Suprapubic skin (tissue), 4 donors: ENCODE data around the gene ECD.

ENCODE experiments used
- EP300 ChIP-seq: sonication (generic); formaldehyde crosslinking; IDR thresholded peaks from one replicate; pipeline ENCODE4 v1.6.1; 2017; ENCODE audit warnings: antibody characterized with exemption
- POLR2A ChIP-seq, 2 donors: fragments of 450-650 bp; IDR thresholded peaks; one replicate each; pipeline ENCODE4 v1.6.1; 2017; ENCODE audit warnings: antibody characterized with exemption in 2 of 2, mild to moderate bottlenecking in 2 of 2, moderate library complexity in 2 of 2
- POLR2AphosphoS5 ChIP-seq, 3 donors: sonication (generic); formaldehyde crosslinking; IDR thresholded peaks; one replicate each; pipeline ENCODE4 v1.6.1; 2017; ENCODE audit warnings: antibody characterized with exemption in 3 of 3
- TF ChIP-seq, protein P1 (sequence below), 2 donors: fragments of 200-600 bp in 1 of 2; fragments of 450-650 bp in 1 of 2; sonication (generic) in 1 of 2; IDR thresholded peaks; one replicate each; pipeline ENCODE4 v1.5.1; 2016 to 2019; ENCODE audit warnings: antibody characterized with exemption in 2 of 2, mild to moderate bottlenecking in 1 of 2, moderate library complexity in 1 of 2

DNA sequence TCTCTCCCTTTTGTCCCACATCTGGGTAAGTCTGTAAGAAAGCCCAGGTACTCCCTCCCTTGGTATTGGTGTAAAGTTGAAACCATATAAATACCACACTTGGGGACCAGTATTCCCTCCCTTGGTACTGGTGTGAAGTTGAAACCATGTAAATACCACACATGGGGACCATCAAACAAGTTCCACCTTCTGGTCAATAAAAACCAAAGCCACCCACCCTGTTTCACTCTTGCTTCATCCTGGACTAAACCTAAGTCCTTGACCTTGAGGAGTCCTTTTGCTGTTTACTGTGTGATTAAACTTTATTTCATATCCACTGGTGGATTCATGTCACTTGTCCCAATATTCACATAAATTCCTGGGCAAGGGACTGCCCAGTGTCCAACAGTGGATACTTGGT lies 79.5 kb downstream of the ECD start:
- TF ChIP-seq, protein P1, sequence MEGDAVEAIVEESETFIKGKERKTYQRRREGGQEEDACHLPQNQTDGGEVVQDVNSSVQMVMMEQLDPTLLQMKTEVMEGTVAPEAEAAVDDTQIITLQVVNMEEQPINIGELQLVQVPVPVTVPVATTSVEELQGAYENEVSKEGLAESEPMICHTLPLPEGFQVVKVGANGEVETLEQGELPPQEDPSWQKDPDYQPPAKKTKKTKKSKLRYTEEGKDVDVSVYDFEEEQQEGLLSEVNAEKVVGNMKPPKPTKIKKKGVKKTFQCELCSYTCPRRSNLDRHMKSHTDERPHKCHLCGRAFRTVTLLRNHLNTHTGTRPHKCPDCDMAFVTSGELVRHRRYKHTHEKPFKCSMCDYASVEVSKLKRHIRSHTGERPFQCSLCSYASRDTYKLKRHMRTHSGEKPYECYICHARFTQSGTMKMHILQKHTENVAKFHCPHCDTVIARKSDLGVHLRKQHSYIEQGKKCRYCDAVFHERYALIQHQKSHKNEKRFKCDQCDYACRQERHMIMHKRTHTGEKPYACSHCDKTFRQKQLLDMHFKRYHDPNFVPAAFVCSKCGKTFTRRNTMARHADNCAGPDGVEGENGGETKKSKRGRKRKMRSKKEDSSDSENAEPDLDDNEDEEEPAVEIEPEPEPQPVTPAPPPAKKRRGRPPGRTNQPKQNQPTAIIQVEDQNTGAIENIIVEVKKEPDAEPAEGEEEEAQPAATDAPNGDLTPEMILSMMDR (IDR thresholded peaks at IDR 0.05): no peak
- TF ChIP-seq EP300 (no peak), POLR2A (IDR thresholded peaks at IDR 0.05) (no peak), POLR2AphosphoS5 (IDR thresholded peaks at IDR 0.05) (no peak)
